ENCODE results near the gene KLHDC4.

GRCh38 chr16:87742781-87743490 lies 22.9 kb downstream of the KLHDC4 start:
- TF ChIP-seq, protein P1, sequence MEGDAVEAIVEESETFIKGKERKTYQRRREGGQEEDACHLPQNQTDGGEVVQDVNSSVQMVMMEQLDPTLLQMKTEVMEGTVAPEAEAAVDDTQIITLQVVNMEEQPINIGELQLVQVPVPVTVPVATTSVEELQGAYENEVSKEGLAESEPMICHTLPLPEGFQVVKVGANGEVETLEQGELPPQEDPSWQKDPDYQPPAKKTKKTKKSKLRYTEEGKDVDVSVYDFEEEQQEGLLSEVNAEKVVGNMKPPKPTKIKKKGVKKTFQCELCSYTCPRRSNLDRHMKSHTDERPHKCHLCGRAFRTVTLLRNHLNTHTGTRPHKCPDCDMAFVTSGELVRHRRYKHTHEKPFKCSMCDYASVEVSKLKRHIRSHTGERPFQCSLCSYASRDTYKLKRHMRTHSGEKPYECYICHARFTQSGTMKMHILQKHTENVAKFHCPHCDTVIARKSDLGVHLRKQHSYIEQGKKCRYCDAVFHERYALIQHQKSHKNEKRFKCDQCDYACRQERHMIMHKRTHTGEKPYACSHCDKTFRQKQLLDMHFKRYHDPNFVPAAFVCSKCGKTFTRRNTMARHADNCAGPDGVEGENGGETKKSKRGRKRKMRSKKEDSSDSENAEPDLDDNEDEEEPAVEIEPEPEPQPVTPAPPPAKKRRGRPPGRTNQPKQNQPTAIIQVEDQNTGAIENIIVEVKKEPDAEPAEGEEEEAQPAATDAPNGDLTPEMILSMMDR (IDR thresholded peaks at IDR 0.05): no peak
- no peak for TF ChIP-seq POLR2A (IDR thresholded peaks at IDR 0.05)
